ENCODE measurements around the gene GALM.
"Not testable (repeated sequence)": the region's sequence is repeated elsewhere in the genome, so short reads cannot be mapped to it uniquely, and the experiment has no call there.

GALM gene

DNA sequence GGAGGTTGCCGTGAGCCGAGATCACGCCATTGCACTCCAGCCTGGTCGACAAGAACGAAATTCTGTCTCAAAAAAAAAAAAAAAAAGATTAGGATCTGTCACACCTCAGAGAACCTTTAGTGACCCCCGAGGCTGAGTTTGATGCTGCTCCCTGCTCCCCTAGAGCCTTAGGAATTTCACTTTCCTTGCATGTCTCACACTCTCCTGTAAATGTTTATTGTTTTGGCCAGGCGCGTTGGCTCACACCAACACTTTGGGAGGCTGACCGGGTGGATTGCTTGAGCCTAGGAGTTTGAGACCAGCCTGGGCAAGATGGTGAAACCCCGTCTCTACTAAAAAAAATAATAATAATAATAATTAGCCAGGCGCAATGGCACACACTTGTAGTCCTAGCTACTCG, 53.8 kb downstream of the GALM start:
- Mint-ChIP-seq H3K27ac (no peak overlapping the region), H3K4me3 (no peak overlapping the region), H3K4me1 (peaks cover 27 to 29% of the 10 kb centered on the region in 2 donors), H3K27me3 (no peaks in the 10 kb centered on the region), H3K36me3 (peaks cover 4 to 15% of the 10 kb centered on the region in 2 donors), H3K9me3 (peaks cover 0 to 3% of the 10 kb centered on the region in 2 donors)
- no peak for ATAC-seq (replicated peaks)
- no peak for DNase-seq

DNA sequence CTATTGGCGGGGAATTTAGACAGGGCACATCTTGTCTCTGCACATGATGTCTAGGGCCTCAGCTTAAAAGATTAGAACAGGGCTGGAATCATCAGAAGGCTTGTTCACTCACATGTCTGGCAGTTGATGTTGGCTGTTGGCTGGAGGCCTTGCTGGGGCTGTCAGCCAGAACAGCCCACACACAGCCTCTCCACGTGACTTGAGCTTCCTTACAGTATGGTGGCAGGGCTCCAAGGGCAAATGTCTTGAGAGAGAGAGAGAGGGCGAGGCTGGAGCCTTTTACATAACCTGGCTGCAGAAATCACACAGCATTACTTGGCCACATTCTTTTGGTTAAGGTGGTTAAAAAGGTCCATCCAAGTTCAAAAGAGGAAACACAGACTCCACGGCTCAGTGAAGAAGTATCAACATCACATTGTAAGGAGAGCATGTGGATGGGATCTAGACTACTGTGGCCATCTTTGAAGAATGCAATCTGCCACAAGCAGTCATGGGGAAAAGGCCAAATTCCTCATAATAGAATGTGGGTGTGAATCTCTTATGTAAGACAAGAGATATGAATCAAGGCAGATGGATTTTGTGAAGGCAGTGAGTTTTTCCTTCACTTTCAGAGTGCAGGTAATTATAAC, 54.8 kb downstream of the GALM start:
- H3K36me3 Mint-ChIP-seq, result peaks cover 4 to 15% of the 10 kb centered on the region in 2 donors
- no peaks in the 10 kb centered on the region for H3K27me3 Mint-ChIP-seq
- peaks cover 27 to 29% of the 10 kb centered on the region in 2 donors for H3K4me1 Mint-ChIP-seq
- peaks cover 0 to 3% of the 10 kb centered on the region in 2 donors for H3K9me3 Mint-ChIP-seq
- peak overlapping the region in 1 of 2 donors; percentile 6 for H3K4me3 Mint-ChIP-seq
- DNase-seq (peak; percentile 41), ATAC-seq (replicated peaks) (peak; percentile 73 to 74)
- H3K27ac Mint-ChIP-seq, result peak overlapping the region; percentile 22

DNA sequence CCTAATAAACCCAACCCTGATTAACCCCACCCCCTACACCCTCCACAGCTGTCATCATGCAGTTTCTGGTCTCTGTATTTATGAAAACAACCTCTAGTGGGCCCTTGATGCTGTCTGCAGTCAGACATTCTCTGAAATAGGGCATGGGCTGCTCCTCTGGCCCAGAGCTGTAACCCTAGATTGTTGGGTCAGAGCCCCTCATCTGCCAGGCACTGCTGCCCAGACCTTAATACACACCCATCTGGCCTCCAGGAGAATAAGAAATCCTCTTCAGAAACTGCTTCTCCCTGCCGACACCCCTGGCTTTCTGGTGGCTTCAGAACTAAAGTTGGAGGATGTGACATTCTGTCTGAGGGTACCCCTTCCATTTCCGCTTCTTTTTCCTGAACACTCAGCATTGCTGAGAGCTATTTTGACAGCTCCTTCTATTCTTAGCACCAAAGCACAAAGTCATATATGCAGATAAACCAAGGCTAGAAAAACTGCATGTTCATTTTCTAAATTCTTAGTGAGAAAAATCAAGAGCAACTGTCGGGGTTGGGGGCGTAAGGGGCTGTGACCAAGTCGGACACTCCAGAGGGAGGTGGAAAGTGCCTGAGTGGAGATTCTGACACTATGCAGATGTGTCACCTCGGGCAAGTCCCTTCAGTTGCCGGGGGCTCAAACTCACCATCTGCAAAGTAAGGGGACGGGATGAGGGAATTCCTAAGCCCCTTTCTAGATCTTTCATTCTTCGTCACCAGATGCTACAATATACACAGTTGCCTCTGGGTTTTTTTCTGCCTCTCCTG, 56.6 kb downstream of the GALM start:
- ATAC-seq (replicated peaks), result peak; percentile 70 to 75

DNA sequence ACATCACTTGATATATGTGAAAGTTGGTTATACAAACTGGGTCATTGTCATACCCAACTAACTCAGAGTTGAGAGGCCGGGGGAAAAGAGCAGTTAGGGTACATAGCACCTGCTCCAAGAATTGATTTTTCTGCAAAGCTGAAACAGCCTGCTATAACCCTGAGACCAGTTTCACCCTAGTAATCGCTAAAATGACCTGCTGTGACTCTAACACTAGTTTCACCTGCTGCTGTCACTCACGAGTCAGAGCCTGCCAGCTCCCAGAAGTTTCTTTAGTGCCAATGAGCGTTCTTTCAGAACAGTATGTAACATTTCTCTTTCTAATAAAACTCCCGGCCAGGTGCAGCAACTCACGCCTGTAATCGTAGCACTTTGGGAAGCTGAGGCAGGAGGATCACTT, 57.3 kb downstream of the GALM start:
- H3K4me1 Mint-ChIP-seq, result peaks cover 29% of the 10 kb centered on the region in 2 donors
- peaks cover 4 to 8% of the 10 kb centered on the region in 2 donors for H3K36me3 Mint-ChIP-seq
- H3K4me3 Mint-ChIP-seq, result no peak overlapping the region
- ATAC-seq (replicated peaks) (peak; percentile 12 to 17), DNase-seq (no peak)
- no peaks in the 10 kb centered on the region for H3K27me3 Mint-ChIP-seq
- H3K27ac Mint-ChIP-seq, result no peak overlapping the region
- H3K9me3 Mint-ChIP-seq, result peaks cover 0 to 3% of the 10 kb centered on the region in 2 donors

More for the DNA sequence above, 56.6 kb downstream of the GALM start:
- peaks cover 0 to 3% of the 10 kb centered on the region in 2 donors for H3K9me3 Mint-ChIP-seq
- H3K4me3 Mint-ChIP-seq, result peak overlapping the region; percentile 19 to 35
- peak overlapping the region; percentile 48 for H3K27ac Mint-ChIP-seq
- no peaks in the 10 kb centered on the region for H3K27me3 Mint-ChIP-seq
- H3K4me1 Mint-ChIP-seq, result peaks cover 29% of the 10 kb centered on the region in 2 donors
- DNase-seq, result peak; percentile 59
- peaks cover 4 to 8% of the 10 kb centered on the region in 2 donors for H3K36me3 Mint-ChIP-seq

DNA sequence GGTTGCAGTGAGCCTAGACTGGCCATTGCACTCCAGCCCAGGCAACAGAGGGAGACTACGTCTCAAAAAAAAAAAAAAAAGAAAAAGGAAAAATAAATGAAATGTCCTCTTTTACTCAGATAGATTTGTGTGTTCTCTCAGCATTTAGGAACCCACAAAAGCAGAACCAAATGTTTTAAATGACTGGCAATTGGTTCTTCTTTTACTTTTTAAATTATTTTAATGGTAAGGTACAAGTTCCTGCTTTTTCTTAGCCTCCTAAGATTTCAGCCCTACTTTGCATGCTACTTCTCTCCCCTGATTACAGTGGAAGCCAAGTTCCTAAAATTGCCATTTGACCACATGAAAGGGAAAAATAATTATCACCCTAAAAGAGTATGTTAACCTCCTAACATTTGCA, 61.7 kb downstream of the GALM start:
- H3K27ac Mint-ChIP-seq, result no peak overlapping the region

DNA sequence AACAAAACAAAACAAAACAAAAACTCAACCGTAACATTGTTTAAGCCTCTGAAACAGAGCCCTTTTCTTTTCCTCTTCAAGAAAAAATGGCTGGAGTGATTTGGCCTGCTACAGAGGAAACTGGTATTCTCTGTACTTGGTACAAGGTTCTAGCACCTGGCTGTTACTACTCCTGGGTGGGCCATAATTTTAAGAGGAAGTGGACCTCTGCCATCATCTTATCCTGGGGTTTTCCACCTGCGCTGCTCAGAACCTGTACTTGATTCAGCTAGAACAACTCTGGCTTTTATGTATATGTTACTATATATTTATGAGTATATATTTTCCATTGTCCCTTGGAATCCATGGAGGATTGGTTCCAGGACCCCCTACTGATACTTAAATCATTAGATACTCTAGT, 62.8 kb downstream of the GALM start:
- no peak overlapping the region for H3K4me3 Mint-ChIP-seq
- DNase-seq, result no peak
- no peaks in the 10 kb centered on the region for H3K27me3 Mint-ChIP-seq
- H3K36me3 Mint-ChIP-seq, result peaks cover 13 to 22% of the 10 kb centered on the region in 2 donors
- H3K9me3 Mint-ChIP-seq, result no peaks in the 10 kb centered on the region
- peak; percentile 41 to 55 for ATAC-seq (replicated peaks)
- H3K27ac Mint-ChIP-seq, result no peak overlapping the region
- peaks cover 6 to 14% of the 10 kb centered on the region in 2 donors for H3K4me1 Mint-ChIP-seq

More for the DNA sequence above, 61.7 kb downstream of the GALM start:
- DNase-seq, result no peak
- H3K4me1 Mint-ChIP-seq, result peaks cover 11 to 16% of the 10 kb centered on the region in 2 donors
- H3K9me3 Mint-ChIP-seq, result no peaks in the 10 kb centered on the region
- peaks cover 9 to 15% of the 10 kb centered on the region in 2 donors for H3K36me3 Mint-ChIP-seq
- no peak overlapping the region for H3K4me3 Mint-ChIP-seq
- no peak for ATAC-seq (replicated peaks)
- no peaks in the 10 kb centered on the region for H3K27me3 Mint-ChIP-seq

DNA sequence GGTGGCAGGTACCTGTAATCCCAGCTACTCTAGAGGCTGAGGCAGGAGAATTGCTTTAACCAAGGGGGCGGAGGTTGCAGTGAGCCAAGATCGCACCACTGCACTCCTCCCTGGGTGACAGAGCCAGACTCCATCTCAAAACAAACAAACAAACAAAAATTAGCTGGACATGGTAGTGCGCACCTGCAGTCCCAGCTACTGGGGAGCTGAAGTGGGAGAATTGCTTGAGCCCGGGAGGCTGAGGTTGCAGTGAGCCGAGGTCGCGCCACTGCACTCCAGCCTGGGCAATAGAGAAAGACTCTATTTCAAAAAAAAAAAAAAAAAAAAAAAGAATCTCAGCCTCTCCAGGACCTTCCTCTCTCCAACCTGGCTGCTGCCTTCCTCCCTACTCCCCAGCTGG, 65.2 kb downstream of the GALM start:
- Mint-ChIP-seq H3K27me3 (no peaks in the 10 kb centered on the region), H3K4me1 (peaks cover 6 to 13% of the 10 kb centered on the region in 2 donors), H3K4me3 (no peak overlapping the region), H3K9me3 (no peaks in the 10 kb centered on the region), H3K36me3 (peaks cover 17 to 32% of the 10 kb centered on the region in 2 donors), H3K27ac (no peak overlapping the region)
- ATAC-seq (replicated peaks) (no peak), DNase-seq (no peak)

DNA sequence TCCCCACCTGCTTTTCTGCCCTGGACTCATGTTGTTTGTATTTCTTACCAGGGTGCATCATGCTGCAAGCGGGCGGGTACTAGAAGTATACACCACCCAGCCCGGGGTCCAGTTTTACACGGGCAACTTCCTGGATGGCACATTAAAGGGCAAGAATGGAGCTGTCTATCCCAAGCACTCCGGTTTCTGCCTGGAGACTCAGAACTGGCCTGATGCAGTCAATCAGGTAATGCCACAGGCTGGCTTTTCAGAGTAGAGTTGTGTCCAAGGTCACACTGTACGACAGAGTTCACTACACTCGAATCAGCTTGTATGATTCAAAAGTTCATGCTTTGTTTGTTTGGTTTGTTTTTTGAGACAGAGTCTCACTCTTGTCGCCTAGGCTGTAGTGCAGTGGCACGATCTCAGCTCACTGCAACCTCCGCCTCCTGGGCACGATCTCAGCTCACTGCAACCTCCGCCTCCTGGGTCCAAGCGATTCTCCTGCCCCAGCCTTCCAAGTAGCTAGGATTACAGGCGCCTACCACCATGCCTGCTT, 65.8 kb downstream of the GALM start:
- Mint-ChIP-seq H3K4me1 (peaks cover 6 to 13% of the 10 kb centered on the region in 2 donors), H3K4me3 (no peak overlapping the region), H3K9me3 (no peaks in the 10 kb centered on the region), H3K27ac (no peak overlapping the region), H3K27me3 (no peaks in the 10 kb centered on the region), H3K36me3 (peaks cover 17 to 33% of the 10 kb centered on the region in 2 donors)
- ATAC-seq (replicated peaks) (no peak), DNase-seq (no peak)

DNA sequence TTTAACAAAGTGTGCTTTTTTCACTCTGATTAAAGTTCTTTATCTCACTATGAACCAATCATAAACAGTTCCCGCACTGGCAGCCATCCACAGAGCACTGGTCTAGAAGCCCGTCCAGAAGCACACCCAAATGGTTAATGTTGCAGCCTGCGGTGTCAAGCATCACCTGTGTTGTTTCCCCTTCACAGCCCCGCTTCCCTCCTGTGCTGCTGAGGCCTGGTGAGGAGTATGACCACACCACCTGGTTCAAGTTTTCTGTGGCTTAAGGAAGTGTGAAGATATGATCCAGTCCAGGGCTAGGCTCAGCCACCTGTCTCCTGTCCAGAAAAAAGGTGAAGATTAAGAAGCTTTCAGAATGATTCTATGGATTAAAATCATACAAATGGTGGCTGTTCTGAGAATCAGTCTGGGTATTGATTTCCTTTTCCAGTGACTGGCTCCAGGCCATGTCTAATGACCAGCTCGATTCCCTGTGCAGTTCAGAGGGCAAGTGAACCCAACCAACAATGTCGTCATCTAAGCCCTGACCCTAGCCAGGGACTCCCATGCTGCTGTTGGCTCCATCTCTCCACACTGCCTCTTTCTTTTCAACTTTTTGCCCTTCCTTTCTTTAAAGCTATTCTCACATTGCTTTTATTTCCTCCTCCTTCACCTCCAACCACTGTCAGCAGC, 67.5 kb downstream of the GALM start:
- H3K4me3 Mint-ChIP-seq, result no peak overlapping the region
- DNase-seq (no peak), ATAC-seq (replicated peaks) (no peak)
- peak overlapping the region; percentile 21 for H3K27ac Mint-ChIP-seq
- peaks cover 6 to 16% of the 10 kb centered on the region in 2 donors for H3K4me1 Mint-ChIP-seq
- H3K9me3 Mint-ChIP-seq, result no peaks in the 10 kb centered on the region
- peaks cover 25 to 47% of the 10 kb centered on the region in 2 donors for H3K36me3 Mint-ChIP-seq
- no peaks in the 10 kb centered on the region for H3K27me3 Mint-ChIP-seq

DNA sequence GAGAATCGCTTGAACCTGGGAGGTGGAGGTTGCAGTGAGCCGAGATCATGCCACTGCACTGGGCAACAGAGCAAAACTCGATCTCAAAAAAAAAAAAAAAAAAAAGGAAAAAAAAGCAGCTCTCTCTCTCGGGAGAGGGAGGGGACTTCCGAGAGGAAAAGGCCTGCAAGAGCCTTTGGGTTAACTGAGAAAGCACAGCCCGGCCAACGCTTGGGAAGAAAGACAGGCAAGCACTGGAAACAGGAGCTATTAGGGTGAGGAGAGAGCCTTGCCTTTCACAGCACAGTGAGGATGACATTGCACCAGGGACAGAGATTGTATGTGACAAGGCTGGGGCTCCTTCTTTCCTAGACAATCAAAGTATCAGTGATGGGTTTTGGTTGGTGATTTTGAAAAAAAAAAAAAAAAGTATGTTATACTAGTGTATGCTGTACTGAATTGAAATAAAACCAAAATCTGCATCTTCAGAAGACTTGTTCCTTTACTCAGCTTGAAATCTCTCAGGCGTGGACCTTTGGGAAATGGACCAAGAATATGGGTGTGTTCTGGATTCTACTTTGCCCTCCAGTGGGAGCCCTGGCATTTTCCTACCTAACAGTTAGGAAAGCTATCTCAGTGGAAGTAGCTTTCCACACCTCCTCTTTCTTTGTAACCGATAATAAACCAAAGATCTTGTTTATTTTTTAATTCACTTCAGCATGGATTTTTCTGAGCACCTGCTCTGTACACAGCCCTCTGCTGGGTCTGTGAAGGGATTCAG, 68.6 kb downstream of the GALM start:
- Mint-ChIP-seq H3K27me3 (no peaks in the 10 kb centered on the region), H3K36me3 (peaks cover 34 to 54% of the 10 kb centered on the region in 2 donors), H3K27ac (peak overlapping the region; percentile 47), H3K9me3 (no peaks in the 10 kb centered on the region), H3K4me1 (peaks cover 11 to 15% of the 10 kb centered on the region in 2 donors), H3K4me3 (no peak overlapping the region)
- DNase-seq, result no peak
- ATAC-seq (replicated peaks), result no peak

DNA sequence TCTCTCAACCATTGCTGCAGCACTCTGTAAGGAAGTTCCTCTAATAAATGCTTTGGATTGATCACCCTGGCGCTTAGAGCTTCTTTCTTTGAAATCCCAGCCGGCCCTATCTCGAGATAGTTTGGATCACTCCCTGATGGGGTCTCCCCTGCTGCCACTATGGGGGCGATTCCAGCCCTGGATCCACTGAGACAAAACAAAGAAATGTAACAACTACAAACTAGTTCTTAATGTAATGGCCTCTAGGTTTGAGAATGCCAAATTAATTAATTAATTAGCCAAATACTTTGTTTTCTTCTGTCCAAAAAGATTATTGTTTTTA, 70.0 kb downstream of the GALM start:
- no peak overlapping the region for H3K27ac Mint-ChIP-seq
- DNase-seq (no peak), ATAC-seq (replicated peaks) (no peak)
- no peaks in the 10 kb centered on the region for H3K27me3 Mint-ChIP-seq
- H3K9me3 Mint-ChIP-seq, result no peaks in the 10 kb centered on the region
- H3K4me3 Mint-ChIP-seq, result no peak overlapping the region
- H3K4me1 Mint-ChIP-seq, result peaks cover 11% of the 10 kb centered on the region in 2 donors
- H3K36me3 Mint-ChIP-seq, result peaks cover 33 to 56% of the 10 kb centered on the region in 2 donors

DNA sequence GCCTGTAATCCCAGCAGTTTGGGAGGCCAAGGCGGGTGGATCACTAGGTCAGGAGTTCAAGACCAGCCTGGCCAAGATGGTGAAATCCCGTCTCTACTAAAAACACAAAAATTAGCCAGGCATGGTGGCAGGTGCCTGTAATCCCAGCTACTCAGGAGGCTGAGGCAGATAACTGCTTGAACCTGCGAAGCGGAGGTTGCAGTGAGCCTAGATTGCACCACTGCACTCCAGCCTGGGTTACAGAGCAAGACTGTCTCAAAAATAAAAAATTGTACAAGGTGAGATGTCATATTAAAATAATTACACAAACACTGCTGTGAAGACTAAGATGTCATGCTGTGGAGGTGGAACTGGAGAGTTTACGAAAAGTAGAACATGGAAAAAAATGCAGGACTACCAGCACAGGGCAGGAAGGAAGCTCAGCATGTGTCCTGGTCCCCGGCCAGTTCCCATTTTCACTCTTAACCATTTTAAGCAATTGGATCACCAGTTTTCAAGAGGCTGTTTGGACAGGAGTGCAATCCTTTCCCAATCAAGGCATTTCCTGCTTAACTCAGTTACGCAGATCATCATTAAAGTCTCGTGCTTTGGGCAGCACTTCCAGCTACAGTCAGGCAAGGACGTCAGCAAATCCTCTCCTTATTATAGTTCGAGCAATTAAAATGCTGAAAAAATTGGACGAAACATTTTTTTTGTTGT, 71.2 kb downstream of the GALM start:
- Mint-ChIP-seq H3K36me3 (peaks cover 30 to 51% of the 10 kb centered on the region in 2 donors), H3K4me1 (peaks cover 11% of the 10 kb centered on the region in 2 donors)
- not testable (repeated sequence) for H3K4me3 Mint-ChIP-seq; H3K27me3 Mint-ChIP-seq; ATAC-seq (replicated peaks); H3K27ac Mint-ChIP-seq; DNase-seq; H3K9me3 Mint-ChIP-seq

DNA sequence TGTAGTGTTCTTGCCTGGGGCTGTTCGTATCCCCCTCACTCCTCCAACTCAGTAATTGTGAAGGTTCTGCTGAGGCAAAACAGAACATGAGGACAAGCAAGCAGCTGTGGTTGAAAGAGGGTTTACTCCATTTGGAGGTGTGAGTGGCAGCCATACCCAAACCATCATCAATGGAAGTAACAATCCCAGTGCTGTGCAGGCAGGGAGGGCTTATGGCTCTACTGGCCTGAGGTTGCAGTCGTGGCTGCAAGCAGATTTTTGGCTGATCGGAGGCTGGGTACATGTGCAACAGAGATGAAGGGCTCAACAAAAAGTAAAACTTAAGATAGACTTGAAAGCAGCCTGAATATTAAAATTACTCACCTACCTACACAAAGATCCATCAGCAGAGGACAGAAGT, 72.0 kb downstream of the GALM start:
- Mint-ChIP-seq H3K4me1 (peaks cover 11 to 13% of the 10 kb centered on the region in 2 donors), H3K4me3 (no peak overlapping the region), H3K9me3 (no peaks in the 10 kb centered on the region), H3K36me3 (peaks cover 34 to 51% of the 10 kb centered on the region in 2 donors), H3K27me3 (no peaks in the 10 kb centered on the region), H3K27ac (no peak overlapping the region)
- DNase-seq (no peak), ATAC-seq (replicated peaks) (no peak)
